SH-SY5Y (cell line): ENCODE measurements around the gene BFSP2.

ENCODE experiments used
- GATA2 ChIP-seq: IDR thresholded peaks from 2 replicates; pipeline ENCODE4 v1.6.1; 2011; ENCODE audit warnings: mild to moderate bottlenecking, low read depth, low read length
- GATA3 ChIP-seq: IDR thresholded peaks from 2 replicates; pipeline ENCODE4 v1.6.1; 2011; ENCODE audit warnings: low read depth, mild to moderate bottlenecking, low read length, moderate library complexity

BFSP2 gene

DNA sequence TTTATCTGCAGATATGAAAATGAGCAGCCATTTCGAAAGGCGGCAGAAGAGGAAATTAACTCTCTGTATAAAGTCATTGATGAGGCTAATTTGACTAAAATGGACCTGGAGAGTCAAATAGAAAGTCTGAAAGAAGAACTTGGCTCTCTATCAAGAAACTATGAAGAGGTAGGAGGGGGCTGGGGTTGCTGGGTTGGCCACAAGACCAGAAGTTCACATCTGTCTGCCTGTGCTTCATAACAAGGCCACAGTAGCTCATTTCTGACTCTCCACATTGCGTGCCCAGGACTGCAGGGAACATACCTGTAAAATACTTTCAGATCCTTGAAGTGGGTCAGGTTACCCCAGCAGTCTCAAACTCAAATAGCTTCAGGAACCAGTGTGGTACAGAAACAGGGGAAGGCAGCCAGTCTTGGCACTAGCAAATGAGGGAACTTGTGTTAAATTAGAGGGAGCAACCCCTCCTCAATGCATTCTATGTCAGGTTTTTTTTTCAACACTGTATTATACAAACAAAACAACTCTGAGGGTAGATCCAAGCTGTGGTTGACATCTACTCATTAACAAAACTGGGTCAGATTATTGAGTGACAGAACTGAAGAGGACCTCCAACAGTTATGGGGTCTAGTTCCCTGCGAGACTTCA, 48.7 kb downstream of the BFSP2 start:
- TF ChIP-seq GATA2, result no peak
- no peak for TF ChIP-seq GATA3

- TF ChIP-seq GATA3, result no peak
- TF ChIP-seq GATA2, result no peak
Measured at GRCh38 chr3:133451309-133451708, 51.5 kb downstream of the BFSP2 start.

GRCh38 chr3:133452641-133453319, 52.9 kb downstream of the BFSP2 start:
- TF ChIP-seq GATA3 (0 out of 2 replicates have a peak, but pooled peaks have one; percentile 50), GATA2 (peak; percentile 64)

GRCh38 chr3:133453383-133453782, 53.5 kb downstream of the BFSP2 start:
- TF ChIP-seq GATA2, result no peak
- no peak for TF ChIP-seq GATA3

- TF ChIP-seq GATA2, result no peak
- no peak for TF ChIP-seq GATA3
Measured at GRCh38 chr3:133455281-133455680, 55.4 kb downstream of the BFSP2 start.

DNA sequence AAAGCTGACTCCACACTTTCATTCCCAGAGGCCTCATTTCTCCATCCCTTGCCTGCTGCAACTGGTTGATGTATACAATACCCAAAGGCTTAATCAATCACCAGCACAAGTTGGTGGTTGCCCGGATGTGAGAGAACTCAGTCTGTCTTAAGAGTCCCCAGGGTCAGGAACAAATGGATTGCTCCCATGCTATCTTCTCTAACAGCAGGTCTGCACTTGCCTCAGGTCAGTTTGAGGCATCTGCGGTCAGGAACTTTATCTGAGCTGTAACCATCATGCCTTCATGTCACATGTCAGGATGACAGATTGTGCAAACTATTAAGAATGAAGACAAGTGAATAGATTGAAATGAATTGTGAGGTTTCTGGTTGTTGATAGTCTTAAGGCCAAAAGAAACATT, 56.1 kb downstream of the BFSP2 start:
- TF ChIP-seq GATA2 (no peak), GATA3 (no peak)

DNA sequence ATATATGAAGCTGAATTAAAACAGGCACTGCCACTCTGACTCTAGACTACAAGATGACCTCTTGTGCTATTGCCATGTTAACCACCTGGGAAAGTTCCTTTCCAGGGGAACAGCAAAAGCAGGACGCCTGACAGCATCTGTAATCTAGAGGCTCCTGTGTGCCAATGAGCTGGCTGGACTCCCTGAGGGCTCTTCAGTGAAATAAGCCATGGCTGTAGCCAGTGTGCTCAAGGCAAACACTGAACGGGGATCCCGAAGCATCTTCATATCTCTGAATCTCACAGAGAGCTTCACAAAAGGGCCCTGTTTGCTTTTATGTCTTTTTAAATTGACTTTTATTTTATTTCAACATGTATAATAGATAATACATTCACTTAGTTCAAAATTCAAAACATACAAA, 57.2 kb downstream of the BFSP2 start:
- peak; percentile 82 for TF ChIP-seq GATA2
- peak; percentile 64; the same call in 1 of the 2 replicates for TF ChIP-seq GATA3

GRCh38 chr3:133457465-133458067, 57.7 kb downstream of the BFSP2 start:
- TF ChIP-seq GATA3 (no peak), GATA2 (no peak)

DNA sequence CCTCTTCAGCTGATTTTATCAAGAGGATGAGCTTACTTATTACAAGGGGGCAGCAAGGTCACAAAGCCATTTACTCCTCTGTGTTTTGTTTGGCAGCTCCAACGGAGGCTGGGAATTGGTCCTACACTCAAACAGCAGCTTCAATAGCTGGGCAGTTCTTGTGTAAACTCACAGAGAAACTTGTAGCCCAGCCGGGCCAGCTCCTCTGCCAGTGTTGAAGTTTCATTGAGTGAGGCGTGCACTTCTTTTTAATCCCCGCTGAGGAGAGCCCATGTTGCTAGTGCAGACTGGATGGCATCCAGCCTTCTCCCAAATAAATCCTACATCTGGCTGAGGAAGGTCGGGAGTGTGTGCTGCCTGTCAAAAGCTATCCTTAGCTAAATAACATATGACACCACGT, 59.5 kb downstream of the BFSP2 start:
- TF ChIP-seq GATA3 (no peak), GATA2 (no peak)

DNA sequence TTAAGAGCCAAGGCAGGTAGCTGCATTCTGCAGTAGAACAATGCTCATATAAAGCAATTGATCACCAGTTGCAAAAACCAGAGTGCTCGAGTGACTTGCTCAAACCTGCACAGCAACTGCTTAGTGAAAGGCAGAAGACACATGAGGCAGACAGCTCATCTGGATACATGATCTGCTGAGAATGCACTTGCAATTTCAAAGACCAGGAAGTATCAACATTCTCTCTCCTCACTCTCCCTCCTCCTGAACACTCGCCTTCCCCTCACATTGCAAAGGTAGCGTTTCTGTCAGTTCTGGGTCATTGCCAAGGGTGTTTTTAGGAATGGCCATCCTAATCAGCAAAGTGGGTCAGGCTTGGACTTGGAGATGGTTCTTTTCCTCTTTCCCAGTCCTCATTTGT, 61.0 kb downstream of the BFSP2 start:
- TF ChIP-seq GATA2, result no peak
- TF ChIP-seq GATA3, result no peak

DNA sequence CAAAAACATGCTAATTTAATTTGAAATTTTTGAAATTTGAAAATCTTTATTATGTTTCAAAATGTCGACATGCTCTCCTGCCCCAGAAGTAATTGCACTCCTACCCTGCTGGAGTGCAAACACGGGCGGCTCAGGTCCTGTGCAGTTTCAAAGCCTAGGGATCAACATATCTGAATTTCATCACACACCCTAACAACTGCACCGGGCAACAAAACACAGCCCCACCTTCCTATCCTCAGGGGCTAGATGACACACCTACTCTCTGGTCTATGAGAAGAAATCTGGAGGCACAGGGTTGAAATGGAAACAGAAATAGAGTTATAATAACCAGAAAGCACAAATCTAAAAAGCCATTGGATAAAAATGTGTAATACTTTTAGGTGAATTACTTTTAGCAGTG, 61.4 kb downstream of the BFSP2 start:
- TF ChIP-seq GATA3 (no peak), GATA2 (no peak)

GRCh38 chr3:133463347-133463860, 63.5 kb downstream of the BFSP2 start:
- TF ChIP-seq GATA3, result no peak
- TF ChIP-seq GATA2, result no peak

DNA sequence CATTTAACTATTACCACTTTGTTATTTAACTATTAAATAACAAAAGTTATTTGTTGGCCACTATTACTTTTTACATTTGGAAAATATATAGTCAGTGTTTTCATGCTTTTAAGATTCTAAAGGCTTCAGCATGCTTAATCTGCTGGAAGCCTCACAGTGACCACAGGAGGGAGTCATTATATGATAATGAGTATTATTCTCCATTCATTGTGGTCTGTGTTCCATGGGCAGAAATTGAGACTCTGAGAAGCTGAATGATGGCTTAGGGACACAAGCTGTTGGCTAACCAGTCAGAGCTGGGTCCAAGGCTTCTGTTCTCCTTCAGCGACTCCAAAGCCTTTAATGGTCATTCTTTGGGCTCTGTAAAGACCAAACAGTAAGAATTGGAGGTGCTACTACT, 64.7 kb downstream of the BFSP2 start:
- TF ChIP-seq GATA2, result no peak
- no peak for TF ChIP-seq GATA3

DNA sequence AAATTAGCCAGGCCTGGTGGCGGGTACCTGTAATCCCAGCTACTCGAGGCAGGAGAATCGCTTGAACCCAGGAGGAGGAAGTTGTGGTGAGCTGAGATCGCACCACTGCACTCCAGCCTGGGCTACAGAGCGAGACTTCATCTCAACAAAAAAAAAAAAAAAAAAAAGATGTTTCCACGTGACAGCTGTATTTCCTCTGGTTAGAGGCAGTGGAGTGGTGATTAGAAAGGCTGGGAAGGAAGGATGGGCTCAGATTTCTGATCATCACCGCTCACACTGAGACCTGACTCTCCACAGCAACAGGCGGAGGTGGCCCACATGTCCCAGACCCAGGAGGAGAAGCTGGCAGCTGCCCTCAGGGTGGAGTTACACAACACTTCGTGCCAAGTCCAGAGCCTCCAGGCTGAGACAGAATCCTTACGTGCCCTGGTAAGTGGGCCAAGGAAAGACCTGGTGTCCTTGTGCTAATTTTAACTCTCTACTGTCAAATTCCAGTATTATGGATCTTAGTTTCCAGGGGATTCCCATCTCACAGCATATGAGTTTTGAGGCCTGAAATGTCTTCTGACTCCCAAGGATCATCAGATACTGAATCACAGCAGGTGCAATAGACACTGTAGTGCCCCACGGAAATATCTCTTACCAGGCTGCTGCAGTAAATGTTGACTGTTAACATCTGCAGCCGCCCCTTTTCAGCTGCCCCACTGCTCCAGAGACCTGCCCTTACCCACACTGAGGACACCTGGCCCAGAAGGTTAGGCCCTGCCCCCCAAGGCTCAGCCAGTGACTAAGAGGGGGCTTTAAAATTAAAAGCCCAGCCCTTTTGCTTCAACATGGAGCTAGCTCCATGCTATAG, 66.9 kb downstream of the BFSP2 start:
- no peak for TF ChIP-seq GATA2
- TF ChIP-seq GATA3, result no peak

DNA sequence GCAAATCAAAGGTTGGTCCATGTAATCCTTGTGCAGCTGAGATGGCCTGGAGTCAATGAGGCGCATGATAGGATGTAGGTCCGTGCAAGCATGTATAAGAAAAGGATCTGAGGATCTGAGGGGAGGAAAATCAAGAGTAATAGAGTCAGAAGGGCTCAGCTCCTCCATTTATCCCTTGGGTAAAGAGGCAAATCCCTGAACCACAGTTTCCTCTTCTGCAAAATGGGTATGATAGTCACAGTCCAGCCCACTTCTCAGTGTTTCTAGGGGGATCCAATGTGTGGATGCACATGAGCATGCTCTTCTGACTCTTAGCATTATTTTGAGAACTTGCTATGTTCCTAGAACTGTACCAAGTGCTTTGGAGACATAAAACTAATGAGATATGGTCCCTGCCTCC, 67.9 kb downstream of the BFSP2 start:
- TF ChIP-seq GATA2 (no peak), GATA3 (no peak)

- TF ChIP-seq GATA2, result no peak
- no peak for TF ChIP-seq GATA3
Measured at GRCh38 chr3:133468251-133468721, 68.4 kb downstream of the BFSP2 start.
